ENCODE data around the gene SPAG16.

SPAG16 gene

GRCh38 chr2:213491376-213491775, 207.1 kb downstream of the SPAG16 start:
- Histone ChIP-seq H3K27ac (ENCODE audit: low read depth, low read length) (no peak overlapping the region), H3K4me3 (ENCODE audit: low read depth in 1 of 5, low read length in 5 of 5) (no peak overlapping the region), H3K27me3 (ENCODE audit: control insufficient read depth in 5 of 5, insufficient read depth in 4 of 5, low read length in 5 of 5) (no peaks in the 10 kb centered on the region), H3K36me3 (ENCODE audit: control insufficient read depth in 5 of 5, insufficient read depth in 5 of 5, low read length in 5 of 5) (no peaks in the 10 kb centered on the region), H3K4me1 (ENCODE audit: control insufficient read depth in 5 of 5, insufficient read depth in 5 of 5, low read length in 5 of 5) (no peaks in the 10 kb centered on the region), H3K9ac (ENCODE audit: low read length in 5 of 5) (no peak overlapping the region), H3K9me3 (ENCODE audit: control insufficient read depth in 5 of 5, low read length in 5 of 5) (no peaks in the 10 kb centered on the region)

- no peaks in the 10 kb centered on the region for H3K36me3 ChIP-seq (ENCODE audit: control insufficient read depth in 5 of 5, insufficient read depth in 5 of 5, low read length in 5 of 5)
- H3K9ac ChIP-seq (ENCODE audit: low read length in 5 of 5), result no peak overlapping the region
- H3K27ac ChIP-seq (ENCODE audit: low read depth, low read length), result no peak overlapping the region
- no peak overlapping the region for H3K4me3 ChIP-seq (ENCODE audit: low read depth in 1 of 5, low read length in 5 of 5)
- no peaks in the 10 kb centered on the region for H3K9me3 ChIP-seq (ENCODE audit: control insufficient read depth in 5 of 5, low read length in 5 of 5)
- H3K4me1 ChIP-seq (ENCODE audit: control insufficient read depth in 5 of 5, insufficient read depth in 5 of 5, low read length in 5 of 5), result no peaks in the 10 kb centered on the region
- H3K27me3 ChIP-seq (ENCODE audit: control insufficient read depth in 5 of 5, insufficient read depth in 4 of 5, low read length in 5 of 5), result no peaks in the 10 kb centered on the region
These were observed 212.0 kb downstream of the SPAG16 start for GRCh38 chr2:213496226-213496625.

- H3K9ac ChIP-seq (ENCODE audit: low read length in 5 of 5), result no peak overlapping the region
- H3K27me3 ChIP-seq (ENCODE audit: control insufficient read depth in 5 of 5, insufficient read depth in 4 of 5, low read length in 5 of 5), result no peaks in the 10 kb centered on the region
- H3K9me3 ChIP-seq (ENCODE audit: control insufficient read depth in 5 of 5, low read length in 5 of 5), result no peaks in the 10 kb centered on the region
- H3K36me3 ChIP-seq (ENCODE audit: control insufficient read depth in 5 of 5, insufficient read depth in 5 of 5, low read length in 5 of 5), result no peaks in the 10 kb centered on the region
- H3K4me3 ChIP-seq (ENCODE audit: low read depth in 1 of 5, low read length in 5 of 5), result no peak overlapping the region
- no peak overlapping the region for H3K27ac ChIP-seq (ENCODE audit: low read depth, low read length)
- no peaks in the 10 kb centered on the region for H3K4me1 ChIP-seq (ENCODE audit: control insufficient read depth in 5 of 5, insufficient read depth in 5 of 5, low read length in 5 of 5)
These were observed 216.6 kb downstream of the SPAG16 start for GRCh38 chr2:213500881-213501280.

DNA sequence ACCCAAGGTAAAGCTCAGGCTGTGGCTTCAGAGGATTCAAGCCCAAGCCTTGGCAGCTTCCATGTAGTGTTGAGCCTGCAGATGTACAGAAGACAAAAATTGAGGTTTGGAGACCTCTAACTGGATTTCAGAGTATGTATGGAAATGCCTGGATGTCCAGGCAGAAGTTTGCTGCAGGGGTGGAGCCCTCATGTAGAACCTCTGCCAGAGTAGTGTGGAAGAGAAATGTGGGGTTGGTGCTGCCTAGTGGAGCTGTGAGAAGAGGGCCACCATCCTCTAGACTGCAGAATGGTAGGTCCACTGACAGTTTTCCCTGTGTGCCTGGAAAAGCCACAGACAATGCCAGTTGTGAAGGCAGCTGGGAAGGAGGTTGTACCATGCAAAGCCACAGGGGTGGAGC, 239.9 kb downstream of the SPAG16 start:
- no peak overlapping the region for H3K27ac ChIP-seq (ENCODE audit: low read depth, low read length)
- H3K9me3 ChIP-seq (ENCODE audit: control insufficient read depth in 5 of 5, low read length in 5 of 5), result peaks cover 3 to 15% (median 9%) of the 10 kb centered on the region in 5 donors
- H3K4me1 ChIP-seq (ENCODE audit: control insufficient read depth in 5 of 5, insufficient read depth in 5 of 5, low read length in 5 of 5), result no peaks in the 10 kb centered on the region
- no peak overlapping the region for H3K4me3 ChIP-seq (ENCODE audit: low read depth in 1 of 5, low read length in 5 of 5)
- no peaks in the 10 kb centered on the region for H3K27me3 ChIP-seq (ENCODE audit: control insufficient read depth in 5 of 5, insufficient read depth in 4 of 5, low read length in 5 of 5)
- H3K36me3 ChIP-seq (ENCODE audit: control insufficient read depth in 5 of 5, insufficient read depth in 5 of 5, low read length in 5 of 5), result no peaks in the 10 kb centered on the region
- H3K9ac ChIP-seq (ENCODE audit: low read length in 5 of 5), result no peak overlapping the region

GRCh38 chr2:213537579-213537978, 253.3 kb downstream of the SPAG16 start:
- Histone ChIP-seq H3K4me3 (ENCODE audit: low read depth in 1 of 5, low read length in 5 of 5) (no peak overlapping the region), H3K36me3 (ENCODE audit: control insufficient read depth in 5 of 5, insufficient read depth in 5 of 5, low read length in 5 of 5) (no peaks in the 10 kb centered on the region), H3K27ac (ENCODE audit: low read depth, low read length) (no peak overlapping the region), H3K9ac (ENCODE audit: low read length in 5 of 5) (no peak overlapping the region), H3K4me1 (ENCODE audit: control insufficient read depth in 5 of 5, insufficient read depth in 5 of 5, low read length in 5 of 5) (no peaks in the 10 kb centered on the region), H3K9me3 (ENCODE audit: control insufficient read depth in 5 of 5, low read length in 5 of 5) (no peaks in the 10 kb centered on the region), H3K27me3 (ENCODE audit: control insufficient read depth in 5 of 5, insufficient read depth in 4 of 5, low read length in 5 of 5) (no peaks in the 10 kb centered on the region)

- Histone ChIP-seq H3K9me3 (ENCODE audit: control insufficient read depth in 5 of 5, low read length in 5 of 5) (no peaks in the 10 kb centered on the region), H3K36me3 (ENCODE audit: control insufficient read depth in 5 of 5, insufficient read depth in 5 of 5, low read length in 5 of 5) (no peaks in the 10 kb centered on the region), H3K9ac (ENCODE audit: low read length in 5 of 5) (no peak overlapping the region), H3K27me3 (ENCODE audit: control insufficient read depth in 5 of 5, insufficient read depth in 4 of 5, low read length in 5 of 5) (no peaks in the 10 kb centered on the region), H3K27ac (ENCODE audit: low read depth, low read length) (no peak overlapping the region), H3K4me1 (ENCODE audit: control insufficient read depth in 5 of 5, insufficient read depth in 5 of 5, low read length in 5 of 5) (no peaks in the 10 kb centered on the region), H3K4me3 (ENCODE audit: low read depth in 1 of 5, low read length in 5 of 5) (no peak overlapping the region)
These were observed 260.7 kb downstream of the SPAG16 start for GRCh38 chr2:213544940-213545339.

DNA sequence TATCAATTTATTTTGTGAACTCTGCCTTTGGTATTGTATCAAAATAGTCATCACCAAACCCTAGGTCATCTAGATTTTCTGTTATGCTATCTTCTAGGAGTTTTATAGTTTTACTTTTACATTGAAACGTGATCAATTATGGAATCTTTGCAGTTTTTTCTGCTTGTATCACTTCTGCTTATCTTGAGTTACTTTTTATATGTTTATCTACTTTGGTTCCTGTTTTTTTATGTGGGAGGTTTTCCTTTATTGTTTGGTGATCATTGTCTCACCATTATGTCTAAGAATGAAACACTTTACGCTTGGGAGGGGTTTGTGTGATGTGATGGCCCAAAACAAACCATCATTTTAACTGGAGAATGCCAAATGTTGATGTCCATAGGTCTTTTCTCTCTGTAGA, 261.2 kb downstream of the SPAG16 start:
- no peak overlapping the region for H3K4me3 ChIP-seq (ENCODE audit: low read depth in 1 of 5, low read length in 5 of 5)
- H3K36me3 ChIP-seq (ENCODE audit: control insufficient read depth in 5 of 5, insufficient read depth in 5 of 5, low read length in 5 of 5), result no peaks in the 10 kb centered on the region
- no peak overlapping the region for H3K9ac ChIP-seq (ENCODE audit: low read length in 5 of 5)
- H3K9me3 ChIP-seq (ENCODE audit: control insufficient read depth in 5 of 5, low read length in 5 of 5), result no peaks in the 10 kb centered on the region
- no peaks in the 10 kb centered on the region for H3K27me3 ChIP-seq (ENCODE audit: control insufficient read depth in 5 of 5, insufficient read depth in 4 of 5, low read length in 5 of 5)
- no peaks in the 10 kb centered on the region for H3K4me1 ChIP-seq (ENCODE audit: control insufficient read depth in 5 of 5, insufficient read depth in 5 of 5, low read length in 5 of 5)
- no peak overlapping the region for H3K27ac ChIP-seq (ENCODE audit: low read depth, low read length)

GRCh38 chr2:213545964-213546475, 261.8 kb downstream of the SPAG16 start:
- Histone ChIP-seq H3K27me3 (ENCODE audit: control insufficient read depth in 5 of 5, insufficient read depth in 4 of 5, low read length in 5 of 5) (no peaks in the 10 kb centered on the region), H3K4me1 (ENCODE audit: control insufficient read depth in 5 of 5, insufficient read depth in 5 of 5, low read length in 5 of 5) (no peaks in the 10 kb centered on the region), H3K9ac (ENCODE audit: low read length in 5 of 5) (no peak overlapping the region), H3K4me3 (ENCODE audit: low read depth in 1 of 5, low read length in 5 of 5) (no peak overlapping the region), H3K27ac (ENCODE audit: low read depth, low read length) (no peak overlapping the region), H3K36me3 (ENCODE audit: control insufficient read depth in 5 of 5, insufficient read depth in 5 of 5, low read length in 5 of 5) (no peaks in the 10 kb centered on the region), H3K9me3 (ENCODE audit: control insufficient read depth in 5 of 5, low read length in 5 of 5) (no peaks in the 10 kb centered on the region)

DNA sequence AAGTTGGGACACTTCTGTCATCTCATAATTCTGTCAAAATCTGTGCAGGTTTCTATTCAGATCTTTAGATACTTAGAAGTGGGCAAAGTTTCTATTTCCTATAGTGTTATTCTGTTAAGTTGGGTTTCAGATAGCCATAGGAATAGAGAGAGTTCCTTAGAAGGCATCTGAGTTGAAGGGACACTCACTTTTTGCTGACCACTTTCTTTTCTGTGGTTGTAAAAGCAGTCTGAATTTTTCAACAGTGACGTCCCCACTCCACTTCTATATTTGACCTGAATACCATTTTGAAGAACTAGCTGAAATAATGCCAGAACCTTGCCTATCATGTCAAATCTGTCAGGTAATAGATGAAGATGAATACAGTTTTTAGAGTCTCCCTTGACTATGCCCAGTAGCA, 267.3 kb downstream of the SPAG16 start:
- Histone ChIP-seq H3K27ac (ENCODE audit: low read depth, low read length) (no peak overlapping the region), H3K9ac (ENCODE audit: low read length in 5 of 5) (no peak overlapping the region), H3K27me3 (ENCODE audit: control insufficient read depth in 5 of 5, insufficient read depth in 4 of 5, low read length in 5 of 5) (no peaks in the 10 kb centered on the region), H3K4me3 (ENCODE audit: low read depth in 1 of 5, low read length in 5 of 5) (no peak overlapping the region), H3K36me3 (ENCODE audit: control insufficient read depth in 5 of 5, insufficient read depth in 5 of 5, low read length in 5 of 5) (no peaks in the 10 kb centered on the region), H3K9me3 (ENCODE audit: control insufficient read depth in 5 of 5, low read length in 5 of 5) (peaks cover 0 to 10% (median 6%) of the 10 kb centered on the region in 5 donors), H3K4me1 (ENCODE audit: control insufficient read depth in 5 of 5, insufficient read depth in 5 of 5, low read length in 5 of 5) (no peaks in the 10 kb centered on the region)

GRCh38 chr2:213559053-213559452, 274.8 kb downstream of the SPAG16 start:
- Histone ChIP-seq H3K36me3 (ENCODE audit: control insufficient read depth in 5 of 5, insufficient read depth in 5 of 5, low read length in 5 of 5) (no peaks in the 10 kb centered on the region), H3K4me3 (ENCODE audit: low read depth in 1 of 5, low read length in 5 of 5) (no peak overlapping the region), H3K9ac (ENCODE audit: low read length in 5 of 5) (no peak overlapping the region), H3K4me1 (ENCODE audit: control insufficient read depth in 5 of 5, insufficient read depth in 5 of 5, low read length in 5 of 5) (no peaks in the 10 kb centered on the region), H3K27me3 (ENCODE audit: control insufficient read depth in 5 of 5, insufficient read depth in 4 of 5, low read length in 5 of 5) (no peaks in the 10 kb centered on the region), H3K9me3 (ENCODE audit: control insufficient read depth in 5 of 5, low read length in 5 of 5) (peaks cover 0 to 9% (median 6%) of the 10 kb centered on the region in 5 donors), H3K27ac (ENCODE audit: low read depth, low read length) (no peak overlapping the region)

DNA sequence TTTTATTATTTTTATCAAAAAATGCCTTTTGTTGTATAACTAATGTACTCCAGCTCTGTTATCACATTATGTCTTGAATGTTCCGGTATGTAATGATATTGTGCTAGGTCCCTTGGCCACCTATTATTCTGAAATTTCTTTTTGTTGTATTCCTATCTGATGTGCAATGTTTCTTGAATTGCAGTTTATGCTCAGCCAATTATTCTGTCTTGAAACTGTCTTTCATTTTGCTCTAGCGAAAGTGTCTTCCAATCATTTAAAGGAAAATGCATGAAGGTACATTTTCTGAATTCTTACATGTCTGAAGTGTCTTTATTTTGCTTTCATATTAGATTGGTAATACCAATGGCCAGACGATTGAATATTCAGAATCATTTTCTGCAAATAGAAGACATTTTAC, 277.5 kb downstream of the SPAG16 start:
- no peak overlapping the region for H3K4me3 ChIP-seq (ENCODE audit: low read depth in 1 of 5, low read length in 5 of 5)
- H3K9ac ChIP-seq (ENCODE audit: low read length in 5 of 5), result no peak overlapping the region
- H3K27ac ChIP-seq (ENCODE audit: low read depth, low read length), result no peak overlapping the region
- H3K36me3 ChIP-seq (ENCODE audit: control insufficient read depth in 5 of 5, insufficient read depth in 5 of 5, low read length in 5 of 5), result no peaks in the 10 kb centered on the region
- H3K27me3 ChIP-seq (ENCODE audit: control insufficient read depth in 5 of 5, insufficient read depth in 4 of 5, low read length in 5 of 5), result no peaks in the 10 kb centered on the region
- H3K9me3 ChIP-seq (ENCODE audit: control insufficient read depth in 5 of 5, low read length in 5 of 5), result peaks cover 0 to 3% (median 0%) of the 10 kb centered on the region in 5 donors
- H3K4me1 ChIP-seq (ENCODE audit: control insufficient read depth in 5 of 5, insufficient read depth in 5 of 5, low read length in 5 of 5), result no peaks in the 10 kb centered on the region
